Uterus (tissue), 4 donors: ENCODE results near the gene U2AF1L4. TPM values are rescaled to one million over a fixed set of nuclear protein-coding genes. Genes with fewer than 3 reads are reported as not detected.

Experiments used
- DNase-seq, 2 donors: peaks; one replicate each; pipeline ENCODE4 v3.0.0-alpha.2; 2019 to 2020
- H3K27ac ChIP-seq, 2 donors: fragments of 200-600 bp; sonication (generic); 1 replicate in 1 of 2; 2 replicates in 1 of 2; pipeline ENCODE4 v1.5.1; 2016 to 2018
- H3K27me3 ChIP-seq, 2 donors: fragments of 200-600 bp; sonication (generic); one replicate each; pipeline ENCODE4 v1.5.1; 2018 to 2019; ENCODE audit warnings: control low read depth in 1 of 2
- H3K36me3 ChIP-seq, 2 donors: fragments of 200-600 bp; sonication (generic); one replicate each; pipeline ENCODE4 v1.5.1; 2019; ENCODE audit warnings: control low read depth in 1 of 2
- H3K4me1 ChIP-seq, 2 donors: fragments of 200-600 bp; sonication (generic); one replicate each; pipeline ENCODE4 v1.5.1; 2018 to 2019; ENCODE audit warnings: control low read depth in 1 of 2
- H3K4me3 ChIP-seq, 2 donors: fragments of 200-600 bp; sonication (generic); 1 replicate in 1 of 2; 2 replicates in 1 of 2; pipeline ENCODE4 v1.5.1; 2018 to 2019; ENCODE audit warnings: mild to moderate bottlenecking in 1 of 2
- H3K9me3 ChIP-seq, 2 donors: fragments of 200-600 bp; sonication (generic); one replicate each; pipeline ENCODE4 v1.5.1; 2019; ENCODE audit warnings: control low read depth in 1 of 2
- POLR2A ChIP-seq, 2 donors: fragments of 450-650 bp; IDR thresholded peaks; one replicate each; pipeline ENCODE4 v1.6.1; 2016; ENCODE audit warnings: antibody characterized with exemption in 2 of 2, mild to moderate bottlenecking in 1 of 2, moderate library complexity in 1 of 2
- intact Hi-C: fragments of 100-400 bp; cut with DNase I; formaldehyde crosslinking; loops from one replicate; pipeline ENCODE4 v1.15.1; 2023; ENCODE audit warnings: low total_unique reads
- total RNA-seq, 4 donors: library from RNA; depleted of rRNA in 3 of 4; stranded (reverse); fragments of >200 nt in 3 of 4; gene quantifications; one replicate each; pipeline versions ENCODE4 v1.1.0 to v1.2.4, GENCODE V29; 2014 to 2023
- TF ChIP-seq, protein P1 (sequence below), 4 experiments: fragments of 200-600 bp in 2 of 4; fragments of 450-650 bp in 2 of 4; sonication (generic) in 2 of 4; IDR thresholded peaks; one replicate each; pipeline ENCODE4 v1.5.1; 2016 to 2019; ENCODE audit warnings: antibody characterized with exemption in 4 of 4, mild to moderate bottlenecking in 2 of 4, moderate library complexity in 1 of 4
- donor health status: DM: yes; HTN: yes; CAD: no.

Gene U2AF1L4
- total RNA-seq, 4 donors from 2014 or later = 6.5 to 116 (median 19.5) TPM

GRCh38 chr19:35714601-35715354 is 30.4 kb downstream of the U2AF1L4 start:
- no peaks in the 10 kb centered on the region for H3K9me3 ChIP-seq
- H3K36me3 ChIP-seq = no peaks in the 10 kb centered on the region
- intact Hi-C loops = loop anchor here (10.0 kb wide), 1 partner anchor 170 kb away; the partner anchor contains the start of gene TMEM147
- TF ChIP-seq, protein P1, sequence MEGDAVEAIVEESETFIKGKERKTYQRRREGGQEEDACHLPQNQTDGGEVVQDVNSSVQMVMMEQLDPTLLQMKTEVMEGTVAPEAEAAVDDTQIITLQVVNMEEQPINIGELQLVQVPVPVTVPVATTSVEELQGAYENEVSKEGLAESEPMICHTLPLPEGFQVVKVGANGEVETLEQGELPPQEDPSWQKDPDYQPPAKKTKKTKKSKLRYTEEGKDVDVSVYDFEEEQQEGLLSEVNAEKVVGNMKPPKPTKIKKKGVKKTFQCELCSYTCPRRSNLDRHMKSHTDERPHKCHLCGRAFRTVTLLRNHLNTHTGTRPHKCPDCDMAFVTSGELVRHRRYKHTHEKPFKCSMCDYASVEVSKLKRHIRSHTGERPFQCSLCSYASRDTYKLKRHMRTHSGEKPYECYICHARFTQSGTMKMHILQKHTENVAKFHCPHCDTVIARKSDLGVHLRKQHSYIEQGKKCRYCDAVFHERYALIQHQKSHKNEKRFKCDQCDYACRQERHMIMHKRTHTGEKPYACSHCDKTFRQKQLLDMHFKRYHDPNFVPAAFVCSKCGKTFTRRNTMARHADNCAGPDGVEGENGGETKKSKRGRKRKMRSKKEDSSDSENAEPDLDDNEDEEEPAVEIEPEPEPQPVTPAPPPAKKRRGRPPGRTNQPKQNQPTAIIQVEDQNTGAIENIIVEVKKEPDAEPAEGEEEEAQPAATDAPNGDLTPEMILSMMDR (IDR thresholded peaks at IDR 0.05) = no peak
- H3K27ac ChIP-seq = no peak overlapping the region
- no peak overlapping the region for H3K4me3 ChIP-seq
- H3K27me3 ChIP-seq = no peaks in the 10 kb centered on the region
- no peak for DNase-seq
- peaks cover 8 to 11% of the 10 kb centered on the region in 2 donors for H3K4me1 ChIP-seq

DNA sequence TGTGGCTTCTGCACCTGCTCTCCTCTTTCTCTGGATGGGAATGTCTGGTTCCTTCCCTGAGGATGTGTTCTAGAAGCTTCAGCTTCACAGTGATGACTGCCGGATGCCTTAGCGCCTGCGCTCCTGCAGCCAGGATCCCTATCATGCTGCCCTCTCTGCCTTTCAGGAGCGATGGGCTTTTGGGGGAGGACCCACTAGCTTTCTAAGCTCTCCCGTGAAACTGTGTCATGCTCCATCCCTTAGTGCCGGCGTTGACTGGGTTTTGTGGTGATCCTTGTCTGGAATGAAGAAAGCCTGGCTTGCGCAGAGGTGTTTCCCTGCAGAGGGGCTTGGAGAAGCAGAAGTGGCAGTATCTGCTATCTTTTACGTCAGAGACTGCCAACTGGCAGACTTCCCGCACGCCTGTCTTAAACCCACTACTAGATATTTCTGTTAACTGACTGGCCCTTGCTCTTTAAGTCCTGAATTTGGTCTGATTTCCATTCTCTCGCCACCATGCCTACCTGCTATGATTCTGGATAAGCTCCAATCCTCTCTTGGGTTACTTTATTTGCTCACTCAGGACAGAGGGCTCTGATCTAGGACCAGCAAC is 31.2 kb downstream of the U2AF1L4 start:
- no peak overlapping the region for H3K4me3 ChIP-seq
- TF ChIP-seq, protein P1 (IDR thresholded peaks at IDR 0.05) = no peak
- no peak for TF ChIP-seq POLR2A (IDR thresholded peaks at IDR 0.05)
- no peaks in the 10 kb centered on the region for H3K27me3 ChIP-seq
- no peaks in the 10 kb centered on the region for H3K9me3 ChIP-seq
- H3K4me1 ChIP-seq = peaks cover 8 to 11% of the 10 kb centered on the region in 2 donors
- DNase-seq = no peak
- no peak overlapping the region for H3K27ac ChIP-seq
- no peaks in the 10 kb centered on the region for H3K36me3 ChIP-seq
- intact Hi-C loops = loop anchor here (10.0 kb wide), 1 partner anchor 169 kb away; the partner anchor contains the start of gene TMEM147

GRCh38 chr19:35713506-35713850 is 31.7 kb downstream of the U2AF1L4 start:
- no peaks in the 10 kb centered on the region for H3K27me3 ChIP-seq
- intact Hi-C loops = loop anchor here (10.0 kb wide), 1 partner anchor 169 kb away; the partner anchor contains the start of gene TMEM147
- no peak overlapping the region for H3K4me3 ChIP-seq
- H3K9me3 ChIP-seq = no peaks in the 10 kb centered on the region
- DNase-seq = no peak
- no peak for TF ChIP-seq POLR2A (IDR thresholded peaks at IDR 0.05)
- TF ChIP-seq, protein P1 (IDR thresholded peaks at IDR 0.05) = no peak
- no peak overlapping the region for H3K27ac ChIP-seq
- peaks cover 8 to 11% of the 10 kb centered on the region in 2 donors for H3K4me1 ChIP-seq
- H3K36me3 ChIP-seq = no peaks in the 10 kb centered on the region

DNA sequence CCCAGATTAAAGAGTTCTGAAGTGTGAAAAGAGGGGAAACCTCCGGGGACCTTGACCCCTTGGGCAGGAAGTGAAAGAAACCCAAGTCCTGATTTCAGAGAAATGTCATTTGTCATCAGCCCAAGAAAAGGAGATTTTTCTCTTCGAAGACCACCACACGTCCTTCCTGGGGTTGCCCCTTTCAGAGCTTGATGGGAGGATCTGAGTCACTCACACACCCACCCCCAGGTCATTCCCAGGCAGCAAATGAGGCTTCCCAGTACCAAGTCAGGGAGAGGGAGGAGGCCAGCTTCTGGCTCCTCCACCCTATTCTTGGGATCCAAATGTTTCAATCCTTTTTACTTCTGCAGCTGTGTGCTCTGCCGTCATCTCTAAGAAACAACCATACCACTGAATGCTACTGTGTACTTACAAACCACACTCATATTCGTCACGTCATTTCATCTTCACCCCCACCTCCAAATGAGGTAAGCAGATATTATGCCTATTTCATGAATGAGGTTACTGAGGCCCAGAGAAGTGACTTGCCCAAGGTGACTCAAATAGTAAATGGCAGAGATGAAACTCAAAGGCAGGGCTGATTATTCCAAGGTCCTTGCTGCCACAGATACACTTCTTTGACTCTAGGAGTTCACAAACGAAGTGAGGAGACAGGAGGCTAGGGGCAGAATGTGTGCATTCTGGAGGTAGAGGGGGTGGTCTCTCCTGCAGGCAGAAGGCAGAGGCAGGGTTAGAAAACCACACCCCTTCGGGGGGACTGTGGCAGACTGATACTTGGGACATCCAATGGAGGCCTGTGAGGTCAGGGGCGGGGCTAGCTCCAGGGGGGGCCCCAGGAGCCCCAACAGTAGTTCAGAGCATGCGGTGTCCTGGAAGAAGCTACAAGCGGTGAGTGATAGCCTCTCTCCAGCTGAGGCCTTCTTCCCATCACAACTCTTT is 32.4 kb downstream of the U2AF1L4 start:
- DNase-seq = no peak
- Histone ChIP-seq H3K36me3 (no peaks in the 10 kb centered on the region), H3K9me3 (no peaks in the 10 kb centered on the region), H3K4me3 (no peak overlapping the region), H3K4me1 (peaks cover 8 to 11% of the 10 kb centered on the region in 2 donors), H3K27me3 (no peaks in the 10 kb centered on the region), H3K27ac (no peak overlapping the region)
- TF ChIP-seq, protein P1 (IDR thresholded peaks at IDR 0.05) = no peak
- TF ChIP-seq POLR2A (IDR thresholded peaks at IDR 0.05) = no peak
- intact Hi-C loops = loop anchor here (10.0 kb wide), 1 partner anchor 168 kb away; the partner anchor contains the start of gene TMEM147
